HG03571 (cell line): ENCODE measurements around the gene GDPD3.

Experiments used
- ATAC-seq: cut with Tn5 transposase; IDR thresholded peaks from one replicate; pipeline ENCODE4 v1.9.1; 2021; ENCODE audit not compliant: unreplicated experiment

The GDPD3 gene

GRCh38 chr16:30082545-30083090, 30.7 kb downstream of the GDPD3 start:
- no peak for ATAC-seq

DNA sequence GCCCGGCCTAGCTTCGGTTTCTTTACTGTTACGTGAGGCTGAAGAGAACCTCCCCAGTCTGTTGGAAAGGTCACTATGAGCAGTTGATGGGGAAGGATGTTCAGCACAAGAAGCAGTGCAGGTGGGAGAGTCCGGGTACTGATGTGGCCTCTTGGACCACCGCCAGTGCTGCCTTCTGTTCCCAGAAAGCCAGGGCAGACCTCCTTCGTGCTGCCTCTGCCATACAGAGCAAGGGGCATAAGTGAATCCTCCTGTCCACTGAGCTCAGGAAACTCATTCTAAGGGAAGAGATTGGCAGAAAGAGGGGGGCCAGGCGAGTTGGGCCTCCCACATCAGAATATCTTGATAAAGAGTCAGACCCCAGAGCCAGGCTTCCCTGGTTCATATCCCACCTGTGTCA, 33.9 kb downstream of the GDPD3 start:
- no peak for ATAC-seq

DNA sequence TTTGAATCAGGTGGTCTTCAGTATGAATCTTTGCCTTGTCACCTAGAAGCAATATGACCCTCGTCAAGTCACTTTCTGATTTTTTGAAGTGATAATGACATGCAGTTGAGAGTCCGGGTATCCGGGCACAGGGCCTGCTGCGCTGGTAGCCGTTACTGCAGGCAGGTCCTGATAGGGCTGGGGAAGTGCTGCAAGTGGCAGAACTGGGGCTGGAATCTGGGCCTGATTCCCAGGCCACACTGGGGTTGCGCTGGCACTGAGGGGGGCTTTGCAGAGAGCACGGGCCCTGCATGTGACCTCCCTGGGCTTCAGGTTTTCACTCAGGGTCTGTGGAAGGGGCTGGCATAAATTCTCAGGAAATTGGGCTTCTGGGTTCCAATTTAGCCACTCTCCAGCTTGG, 34.6 kb downstream of the GDPD3 start:
- no peak for ATAC-seq

- no peak for ATAC-seq
Measured at GRCh38 chr16:30077656-30078055, 35.7 kb downstream of the GDPD3 start.

DNA sequence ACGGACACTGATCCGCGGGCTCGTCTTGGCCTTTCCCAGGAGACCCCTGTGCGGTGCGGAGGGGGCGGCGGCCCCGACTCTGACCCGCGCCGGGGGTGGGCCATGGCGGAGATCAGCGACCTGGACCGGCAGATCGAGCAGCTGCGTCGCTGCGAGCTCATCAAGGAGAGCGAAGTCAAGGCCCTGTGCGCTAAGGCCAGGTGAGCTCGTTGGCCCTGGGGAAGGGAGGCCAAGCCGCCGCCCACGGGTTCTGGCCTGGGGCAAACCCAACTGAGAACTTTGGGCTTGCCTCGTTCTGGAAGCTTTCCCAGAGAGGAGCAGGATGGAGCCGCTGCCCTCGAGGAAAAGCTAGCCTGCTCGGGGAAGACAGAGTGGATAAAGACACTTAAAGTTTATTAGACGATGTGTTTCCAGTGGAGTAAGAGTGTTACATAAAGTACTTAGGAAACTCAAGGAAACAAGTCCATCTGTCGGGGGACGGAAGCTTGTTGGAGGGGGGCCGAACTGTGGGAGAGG, 37.0 kb downstream of the GDPD3 start:
- peak; percentile 21 for ATAC-seq

GRCh38 chr16:30075503-30076275, 37.6 kb downstream of the GDPD3 start, which contains the start of gene PPP4C:
Gene PPP4C (plus strand): TSS chr16:30075994. CDS start chr16:30076378, 384 bp downstream.
- ATAC-seq, result peak; percentile 74

GRCh38 chr16:30070490-30070889, 42.8 kb downstream of the GDPD3 start:
- no peak for ATAC-seq

GRCh38 chr16:30069611-30070462, 43.5 kb downstream of the GDPD3 start:
- ATAC-seq, result no peak

DNA sequence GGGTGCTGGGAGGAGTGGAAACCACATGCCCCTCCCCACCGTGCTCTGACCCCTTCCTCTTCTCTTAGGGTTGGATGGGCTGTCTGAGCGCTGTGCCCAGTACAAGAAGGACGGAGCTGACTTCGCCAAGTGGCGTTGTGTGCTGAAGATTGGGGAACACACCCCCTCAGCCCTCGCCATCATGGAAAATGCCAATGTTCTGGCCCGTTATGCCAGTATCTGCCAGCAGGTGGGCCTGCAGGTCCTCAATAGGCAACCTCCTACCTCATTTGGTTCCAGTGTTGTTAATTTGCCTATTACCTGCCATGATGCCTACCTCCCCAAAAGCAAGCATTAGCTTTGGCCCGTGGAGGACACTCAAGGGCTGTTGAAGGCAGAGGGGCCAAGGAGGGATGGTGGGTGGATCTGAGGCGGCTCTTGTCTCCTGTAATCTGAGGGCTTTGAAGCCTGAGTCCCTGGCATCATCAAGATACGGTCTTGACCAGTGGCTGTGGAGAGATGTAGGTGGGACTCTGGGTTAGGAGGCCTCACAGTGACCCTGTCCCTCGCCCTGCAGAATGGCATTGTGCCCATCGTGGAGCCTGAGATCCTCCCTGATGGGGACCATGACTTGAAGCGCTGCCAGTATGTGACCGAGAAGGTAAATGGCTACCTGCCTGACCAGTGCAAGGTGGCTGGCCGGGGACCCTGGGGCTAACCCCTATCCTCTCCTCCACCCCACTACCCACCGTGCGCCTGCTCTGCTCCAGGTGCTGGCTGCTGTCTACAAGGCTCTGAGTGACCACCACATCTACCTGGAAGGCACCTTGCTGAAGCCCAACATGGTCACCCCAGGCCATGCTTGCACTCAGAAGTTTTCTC, 44.4 kb downstream of the GDPD3 start:
- ATAC-seq, result no peak

- no peak for ATAC-seq
Measured at GRCh38 chr16:30068333-30068732, 45.0 kb downstream of the GDPD3 start.

GRCh38 chr16:30067584-30067916, 45.8 kb downstream of the GDPD3 start:
- ATAC-seq, result no peak

DNA sequence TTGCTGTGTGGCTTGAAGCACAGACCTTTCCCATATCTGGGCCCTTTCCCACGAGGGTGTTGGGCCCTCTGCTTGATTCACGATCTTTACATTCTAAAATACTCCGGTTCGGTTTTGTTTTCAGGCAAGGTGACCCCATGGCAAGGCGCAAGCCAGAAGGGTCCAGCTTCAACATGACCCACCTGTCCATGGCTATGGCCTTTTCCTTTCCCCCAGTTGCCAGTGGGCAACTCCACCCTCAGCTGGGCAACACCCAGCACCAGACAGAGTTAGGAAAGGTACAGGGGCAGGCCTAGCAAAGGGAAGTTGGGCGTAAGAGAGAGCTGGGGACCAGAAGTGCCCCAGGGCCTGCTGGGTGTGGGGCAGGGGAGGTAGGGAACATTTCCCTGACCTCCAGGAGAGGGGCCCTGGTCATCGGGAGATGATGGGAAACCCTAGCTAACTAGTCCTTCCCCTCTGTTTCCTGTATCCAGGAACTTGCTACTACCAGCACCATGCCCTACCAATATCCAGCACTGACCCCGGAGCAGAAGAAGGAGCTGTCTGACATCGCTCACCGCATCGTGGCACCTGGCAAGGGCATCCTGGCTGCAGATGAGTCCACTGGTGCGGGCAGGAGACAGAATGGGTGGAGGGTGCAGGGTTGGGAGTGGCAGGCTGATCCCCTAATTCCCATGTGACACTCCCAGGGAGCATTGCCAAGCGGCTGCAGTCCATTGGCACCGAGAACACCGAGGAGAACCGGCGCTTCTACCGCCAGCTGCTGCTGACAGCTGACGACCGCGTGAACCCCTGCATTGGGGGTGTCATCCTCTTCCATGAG, 46.4 kb downstream of the GDPD3 start:
- ATAC-seq, result no peak

- ATAC-seq, result no peak
Measured at GRCh38 chr16:30065943-30066760, 47.2 kb downstream of the GDPD3 start.

DNA sequence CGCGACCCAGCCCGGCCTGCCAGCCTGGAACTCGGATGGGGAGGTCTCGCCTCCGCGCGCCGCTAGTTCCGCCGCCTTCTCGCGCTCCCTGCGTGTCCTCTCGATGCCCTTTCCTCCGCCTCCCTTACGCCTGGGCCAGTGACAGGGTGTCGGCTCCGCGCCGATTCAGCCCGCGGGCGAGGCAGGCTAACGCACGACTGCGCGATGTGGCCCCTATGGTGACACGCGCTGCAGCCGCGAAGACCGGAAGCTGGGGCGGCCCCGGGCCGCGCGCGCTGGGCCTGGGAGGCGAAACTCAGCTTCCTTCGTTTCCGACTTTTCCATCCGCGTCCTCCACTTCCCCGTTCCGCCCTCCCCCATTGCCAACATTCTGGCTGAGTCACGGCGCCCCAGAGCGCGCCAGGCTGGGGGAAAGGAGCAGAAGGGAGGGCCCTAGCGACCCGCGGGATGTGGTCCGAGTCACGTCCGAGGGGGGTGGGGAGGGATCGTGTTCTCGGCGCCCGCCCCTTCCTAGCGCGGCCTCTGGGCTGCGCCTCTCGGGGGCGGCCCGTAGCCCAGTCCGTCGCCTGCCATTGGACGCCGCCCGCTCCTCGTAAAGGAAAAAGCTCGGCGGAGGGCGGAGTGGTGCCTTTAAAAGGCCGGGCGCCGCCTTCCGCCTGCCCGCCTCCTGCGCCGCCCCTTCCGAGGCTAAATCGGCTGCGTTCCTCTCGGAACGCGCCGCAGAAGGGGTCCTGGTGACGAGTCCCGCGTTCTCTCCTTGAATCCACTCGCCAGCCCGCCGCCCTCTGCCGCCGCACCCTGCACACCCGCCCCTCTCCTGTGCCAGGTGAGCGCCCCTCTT, 48.0 kb downstream of the GDPD3 start, which contains the start of gene ALDOA:
Gene ALDOA (plus strand): TSS at position 659 of the 841 bp plus-strand sequence. CDS start 1,138 bp downstream, outside the sequence.
- peak; percentile 76 for ATAC-seq

- no peak for ATAC-seq
Measured at GRCh38 chr16:30064729-30065101, 48.6 kb downstream of the GDPD3 start.

DNA sequence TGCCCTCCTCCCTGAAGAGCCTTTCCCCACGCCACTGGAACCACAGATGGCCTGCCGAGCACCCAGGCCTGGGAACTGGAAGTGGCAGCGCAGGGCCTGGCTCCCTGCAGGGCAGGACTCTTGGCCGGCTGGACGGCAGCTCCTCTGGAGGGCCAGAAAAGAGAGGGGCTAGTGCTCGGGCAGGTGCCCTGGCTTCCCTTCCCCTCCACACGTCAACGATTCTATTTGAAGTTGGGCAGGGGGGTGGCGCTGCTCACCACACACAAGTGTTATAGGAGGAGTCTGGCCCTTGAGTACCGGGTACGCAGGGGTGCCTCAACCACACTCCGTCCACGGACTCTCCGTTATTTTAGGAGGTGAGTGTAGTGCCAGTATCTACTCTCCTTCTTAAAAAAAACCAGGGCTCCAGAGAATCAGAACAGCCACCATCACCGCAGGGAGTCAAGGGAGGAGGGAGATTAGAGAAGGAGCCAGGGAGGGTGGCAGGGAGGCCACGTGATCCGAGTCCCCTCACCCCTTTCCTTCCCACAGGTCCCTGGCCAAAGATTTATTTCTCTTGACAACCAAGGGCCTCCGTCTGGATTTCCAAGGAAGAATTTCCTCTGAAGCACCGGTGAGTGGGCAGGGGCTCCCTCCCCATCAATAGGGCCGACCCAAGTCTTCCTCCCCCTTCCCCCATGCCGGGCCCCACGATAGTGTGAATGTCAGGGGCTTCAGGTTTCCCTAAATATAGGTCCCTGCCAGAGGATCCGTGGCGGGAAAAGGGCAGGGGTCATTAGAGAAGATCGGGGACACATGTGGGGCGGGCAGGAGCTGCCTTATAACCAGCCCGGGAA, 49.2 kb downstream of the GDPD3 start:
- ATAC-seq, result no peak

DNA sequence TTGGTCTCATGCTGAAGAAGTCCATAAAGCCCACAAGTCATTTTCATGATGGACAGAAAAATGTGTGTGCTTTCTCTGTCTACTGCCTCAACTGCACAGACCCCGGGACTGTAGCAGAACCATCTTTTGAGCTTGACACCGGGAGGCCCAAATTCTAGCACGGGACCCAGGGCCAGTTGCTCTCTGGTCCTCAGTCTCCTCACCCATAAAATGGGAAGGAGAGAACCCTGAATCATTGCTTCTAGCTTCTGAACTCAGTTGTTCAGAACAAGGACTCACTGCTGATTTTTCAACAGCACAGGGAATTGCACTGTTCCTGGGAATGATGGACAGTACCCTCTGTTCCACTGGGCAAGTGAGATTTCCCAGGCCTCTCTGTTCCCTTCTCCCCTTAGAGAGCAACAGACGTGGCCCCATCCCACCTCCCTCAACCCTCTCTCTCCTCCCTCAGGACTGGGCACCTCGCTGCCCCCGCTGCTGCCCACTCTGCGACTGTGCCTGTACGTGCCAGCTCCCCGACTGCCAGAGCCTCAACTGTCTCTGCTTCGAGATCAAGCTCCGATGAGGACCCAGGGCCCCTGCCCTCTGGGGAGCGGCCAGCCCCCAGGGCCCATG, 50.0 kb downstream of the GDPD3 start:
- ATAC-seq, result no peak
